GM19351 (cell line): ENCODE data around the gene SLC22A16.
"Not testable (repeated sequence)": the region's sequence is repeated elsewhere in the genome, so short reads cannot be mapped to it uniquely, and the experiment has no call there.

Source experiments
- ATAC-seq: cut with Tn5 transposase; IDR thresholded peaks from one replicate; pipeline ENCODE4 v1.9.1; 2021; ENCODE audit warnings: mild to moderate bottlenecking, moderate library complexity; ENCODE audit not compliant: unreplicated experiment

The SLC22A16 gene

GRCh38 chr6:110490110-110490509 lies 13.7 kb upstream of the SLC22A16 start:
- ATAC-seq, result no peak

- ATAC-seq, result no peak
Observed at GRCh38 chr6:110488606-110489190, 12.3 kb upstream of the SLC22A16 start.

GRCh38 chr6:110487968-110488381 lies 11.6 kb upstream of the SLC22A16 start:
- ATAC-seq, result not testable (repeated sequence)

- no peak for ATAC-seq
Observed at GRCh38 chr6:110486756-110487155, 10.3 kb upstream of the SLC22A16 start.

GRCh38 chr6:110485491-110485890 lies 9.1 kb upstream of the SLC22A16 start:
- ATAC-seq, result no peak

GRCh38 chr6:110484321-110484720 lies 7.9 kb upstream of the SLC22A16 start:
- ATAC-seq, result no peak

GRCh38 chr6:110482774-110483400 lies 6.5 kb upstream of the SLC22A16 start:
- ATAC-seq, result no peak

- no peak for ATAC-seq
Observed at GRCh38 chr6:110481081-110481480, 4.7 kb upstream of the SLC22A16 start.

- no peak for ATAC-seq
Observed at GRCh38 chr6:110475066-110475653, 1.3 kb downstream of the SLC22A16 start.

- no peak for ATAC-seq
Observed at GRCh38 chr6:110474500-110474899, 1.9 kb downstream of the SLC22A16 start.

- ATAC-seq, result no peak
Observed at GRCh38 chr6:110472739-110473138, 3.7 kb downstream of the SLC22A16 start.

GRCh38 chr6:110471726-110472365 lies 4.6 kb downstream of the SLC22A16 start:
- ATAC-seq, result no peak

- no peak for ATAC-seq
Observed at GRCh38 chr6:110468731-110469130, 7.7 kb downstream of the SLC22A16 start.

- ATAC-seq, result no peak
Observed at GRCh38 chr6:110467566-110468140, 8.8 kb downstream of the SLC22A16 start.

- no peak for ATAC-seq
Observed at GRCh38 chr6:110462884-110463481, 13.4 kb downstream of the SLC22A16 start.

GRCh38 chr6:110461376-110461775 lies 15.0 kb downstream of the SLC22A16 start:
- no peak for ATAC-seq

GRCh38 chr6:110459137-110459536 lies 17.3 kb downstream of the SLC22A16 start:
- no peak for ATAC-seq

GRCh38 chr6:110458476-110458875 lies 17.9 kb downstream of the SLC22A16 start:
- ATAC-seq, result no peak

- ATAC-seq, result not testable (repeated sequence)
Observed at GRCh38 chr6:110457567-110458175, 18.7 kb downstream of the SLC22A16 start.

- no peak for ATAC-seq
Observed at GRCh38 chr6:110456694-110457093, 19.7 kb downstream of the SLC22A16 start.

- no peak for ATAC-seq
Observed at GRCh38 chr6:110449541-110449895, 26.9 kb downstream of the SLC22A16 start.
